HG03064 (cell line): ENCODE results near the gene NTN3.
"Not testable (repeated sequence)": the region's sequence is repeated elsewhere in the genome, so short reads cannot be mapped to it uniquely, and the experiment has no call there.

ENCODE experiments used
- ATAC-seq: cut with Tn5 transposase; IDR thresholded peaks from one replicate; pipeline ENCODE4 v1.9.1; 2021; ENCODE audit warnings: low read depth; ENCODE audit not compliant: unreplicated experiment

NTN3 gene

GRCh38 chr16:2471016-2471652 is at the start of gene NTN3:
NTN3 (plus strand) TSS chr16:2471297; CDS start chr16:2471702, 405 bp downstream.
- no peak for ATAC-seq

DNA sequence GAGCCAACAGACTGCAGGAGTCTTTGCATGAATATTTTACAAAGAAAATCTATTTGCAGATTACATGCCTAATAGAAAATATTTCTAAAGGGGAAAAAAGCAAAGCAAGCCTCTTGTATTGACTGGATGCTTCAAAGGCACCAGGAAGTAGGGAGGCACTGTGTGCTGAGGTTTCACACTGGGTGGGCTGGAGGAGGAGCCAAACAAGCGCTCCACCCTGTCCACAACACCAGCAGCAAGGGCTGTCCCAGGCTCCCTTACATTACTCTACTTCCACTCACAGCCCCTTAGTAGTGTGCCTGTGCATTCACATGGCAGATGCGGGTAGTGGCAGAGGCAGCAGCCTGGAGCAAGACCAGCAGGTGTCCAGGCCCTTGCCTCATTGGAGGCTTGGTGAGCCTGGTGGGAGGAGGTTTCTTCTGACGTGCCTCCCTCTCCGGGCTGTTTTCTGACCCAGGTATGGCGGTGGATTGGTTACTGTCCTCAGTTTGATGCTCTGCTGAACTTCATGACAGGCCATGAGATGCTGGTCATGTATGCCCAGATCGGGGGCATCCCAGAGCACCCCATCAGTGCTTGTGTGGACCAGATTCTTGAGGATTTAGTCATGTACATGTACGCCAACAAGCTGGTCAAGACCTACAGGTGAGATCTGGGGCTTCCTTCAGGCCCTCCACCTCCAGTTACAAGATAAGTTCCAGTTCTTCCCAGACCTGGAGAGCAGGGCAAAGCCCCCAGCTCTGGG is 48.8 kb upstream of the NTN3 start:
- no peak for ATAC-seq

DNA sequence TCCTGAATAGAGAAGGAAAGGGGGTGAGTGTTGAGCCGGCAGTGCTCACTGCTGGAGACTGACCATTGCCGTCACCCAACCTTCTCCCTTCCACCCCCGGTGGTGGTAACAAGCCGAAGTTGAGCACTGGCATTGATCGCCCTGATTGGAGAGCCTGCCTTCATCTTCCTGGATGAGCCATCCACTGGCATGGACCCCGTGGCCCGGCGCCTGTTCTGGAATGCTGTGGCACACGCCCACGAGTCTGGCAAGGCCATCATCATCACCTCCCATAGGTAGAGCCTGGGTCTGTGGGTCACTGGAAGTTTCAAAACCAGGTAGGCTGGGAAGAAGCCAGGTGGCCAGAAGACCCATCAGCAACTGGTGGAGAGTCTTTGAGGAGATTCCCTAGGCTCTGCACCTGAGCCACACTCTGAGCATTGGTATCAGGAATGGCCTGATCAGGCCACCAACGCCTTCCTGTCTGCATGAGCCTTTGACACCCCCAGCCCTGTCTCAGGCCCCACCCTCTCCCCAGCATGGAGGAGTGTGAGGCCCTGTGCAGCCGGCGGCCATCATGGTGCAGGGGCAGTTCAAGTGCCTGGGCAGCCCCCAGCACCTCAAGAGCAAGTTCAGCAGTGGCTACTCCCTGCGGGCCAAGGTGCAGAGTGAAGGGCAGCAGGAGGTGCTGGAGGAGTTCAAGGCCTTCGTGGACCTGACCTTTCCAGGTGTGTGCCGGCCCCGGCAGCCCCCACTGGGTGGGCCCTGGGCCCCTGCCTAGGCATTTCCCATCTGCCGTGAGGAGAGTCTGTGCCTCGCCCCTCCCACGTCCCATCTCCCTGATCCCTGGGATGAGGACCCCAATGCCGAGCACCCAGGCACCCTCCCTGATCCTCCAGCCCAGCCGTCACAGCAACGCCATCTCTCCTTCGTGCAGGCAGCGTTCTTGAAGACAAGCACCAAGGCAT is 46.8 kb upstream of the NTN3 start:
- ATAC-seq: no peak

GRCh38 chr16:2425008-2425518 is 46.0 kb upstream of the NTN3 start:
- ATAC-seq: no peak

DNA sequence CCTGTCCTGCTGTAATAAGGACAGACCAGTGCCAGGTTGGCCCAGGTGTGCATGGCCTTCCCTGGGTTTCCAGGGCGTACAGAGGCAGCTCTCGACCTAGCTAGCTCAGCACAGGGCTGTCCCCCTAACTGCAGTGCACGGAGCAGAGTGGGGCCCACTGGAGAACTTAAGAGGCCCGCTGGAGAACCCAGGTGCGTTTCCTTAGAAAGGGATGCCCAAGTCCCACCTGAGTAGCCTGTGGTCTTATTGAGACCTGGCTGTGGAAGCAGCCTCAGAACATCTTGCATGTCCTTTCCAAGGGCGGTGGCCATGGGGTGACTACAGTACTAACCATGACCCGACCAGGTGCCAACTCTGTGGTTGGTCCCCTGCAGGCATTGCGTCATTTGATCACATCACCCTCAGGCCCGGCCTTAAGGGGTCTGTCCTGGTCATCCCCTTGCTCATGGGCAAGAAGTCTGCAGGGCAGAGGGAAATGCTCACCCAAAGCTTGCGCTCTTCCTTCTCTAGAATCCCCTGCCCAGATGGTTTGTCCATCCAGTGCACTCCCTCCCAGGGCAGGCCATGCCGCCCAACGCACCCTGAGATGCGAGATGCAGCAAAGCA is 45.2 kb upstream of the NTN3 start:
- ATAC-seq: no peak

- ATAC-seq: no peak
Observed at GRCh38 chr16:2426941-2427361, 44.1 kb upstream of the NTN3 start.

GRCh38 chr16:2427526-2427925 is 43.6 kb upstream of the NTN3 start:
- no peak for ATAC-seq

DNA sequence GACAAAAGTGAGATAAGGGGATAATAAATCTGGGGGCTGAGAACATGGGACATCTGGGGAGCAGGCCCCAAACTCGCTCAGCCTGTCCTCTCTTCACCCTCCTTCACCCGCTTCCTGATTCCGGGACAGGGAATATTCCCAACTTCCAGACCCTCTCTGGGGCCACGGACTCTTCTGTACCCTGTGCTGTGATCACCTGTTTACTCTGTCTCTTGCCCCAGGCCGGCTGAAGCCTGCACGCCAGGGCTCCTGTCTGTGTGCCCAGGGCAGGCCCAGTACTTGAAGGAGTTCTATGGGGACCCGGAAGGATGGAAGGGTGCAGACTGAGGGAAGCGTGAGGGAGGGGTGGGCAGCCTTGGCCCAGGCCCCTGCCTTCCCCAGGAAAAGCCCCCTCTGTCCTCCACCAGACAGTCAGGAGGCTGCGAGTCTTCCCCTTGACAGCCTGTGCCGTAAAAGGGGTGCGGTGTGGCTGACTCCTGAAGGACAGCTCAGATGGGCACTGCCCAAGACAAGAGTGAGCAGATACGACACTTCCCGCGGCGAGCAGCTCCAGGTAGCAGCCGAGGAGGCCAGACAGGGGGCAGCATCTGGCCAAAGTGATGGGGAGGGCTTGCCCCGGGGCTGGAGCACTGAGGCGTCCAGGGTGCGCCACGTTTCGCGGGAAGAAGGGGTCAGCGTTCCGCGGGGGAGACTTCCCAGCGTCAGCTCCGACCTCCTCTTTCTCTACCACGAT is 42.9 kb upstream of the NTN3 start:
- ATAC-seq: no peak

DNA sequence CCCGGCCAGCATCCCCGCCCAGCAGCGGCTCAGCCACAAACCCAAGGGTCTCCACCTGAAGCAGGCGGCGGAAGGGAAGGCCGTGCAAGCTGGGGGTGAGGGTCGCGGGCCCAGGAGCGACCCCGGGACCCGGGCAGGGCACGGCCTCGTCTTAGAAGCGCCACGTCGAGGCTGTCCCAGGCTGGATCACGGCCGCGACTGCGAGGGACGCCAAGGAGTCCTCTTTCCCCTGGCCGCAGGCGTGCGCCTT is 42.4 kb upstream of the NTN3 start:
- no peak for ATAC-seq

GRCh38 chr16:2429034-2429770 is 41.9 kb upstream of the NTN3 start, which contains the start of gene CCNF:
CCNF (plus strand) TSS chr16:2429447; CDS start chr16:2429482, 35 bp downstream.
- ATAC-seq: peak; percentile 63

- ATAC-seq: no peak
Observed at GRCh38 chr16:2429771-2430663, 41.1 kb upstream of the NTN3 start.

GRCh38 chr16:2432286-2432685 is 38.8 kb upstream of the NTN3 start:
- no peak for ATAC-seq

DNA sequence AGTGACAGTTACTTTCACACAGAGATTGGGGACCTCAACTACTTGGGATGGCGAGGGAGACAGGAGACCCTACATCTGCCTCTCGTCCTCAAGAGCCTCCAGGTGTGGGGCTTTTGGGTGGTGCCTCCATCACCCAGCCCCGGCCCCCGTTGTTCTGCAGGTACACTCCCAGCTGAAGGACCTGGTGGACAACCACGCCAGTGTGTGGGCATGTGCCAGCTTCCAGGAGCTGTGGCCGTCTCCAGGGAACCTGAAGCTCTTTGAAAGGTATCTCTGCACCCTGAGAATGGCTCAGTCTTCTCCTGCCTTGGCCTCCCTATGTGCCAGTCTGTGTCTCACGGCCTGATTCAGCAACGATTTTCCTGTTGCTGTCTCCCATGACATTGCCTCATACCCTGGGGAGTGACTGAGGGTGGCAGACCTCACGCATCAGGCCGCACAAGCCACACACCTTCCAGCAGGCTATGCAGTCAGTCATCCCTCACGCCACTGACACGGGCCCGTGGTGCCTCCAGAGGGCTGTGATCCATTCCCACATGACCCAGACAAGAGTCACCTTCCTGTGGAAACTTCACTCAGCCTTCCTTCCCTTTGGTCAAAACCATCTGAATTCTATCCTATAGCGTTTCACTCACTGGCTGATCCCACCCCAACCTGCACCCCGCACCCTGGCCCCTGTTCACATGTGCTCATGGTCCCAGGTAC is 38.1 kb upstream of the NTN3 start:
- no peak for ATAC-seq

- ATAC-seq: not testable (repeated sequence)
Observed at GRCh38 chr16:2435236-2435635, 35.9 kb upstream of the NTN3 start.

GRCh38 chr16:2436110-2436509 is 35.0 kb upstream of the NTN3 start:
- no peak for ATAC-seq

GRCh38 chr16:2437032-2437790 is 33.9 kb upstream of the NTN3 start:
- no peak for ATAC-seq

DNA sequence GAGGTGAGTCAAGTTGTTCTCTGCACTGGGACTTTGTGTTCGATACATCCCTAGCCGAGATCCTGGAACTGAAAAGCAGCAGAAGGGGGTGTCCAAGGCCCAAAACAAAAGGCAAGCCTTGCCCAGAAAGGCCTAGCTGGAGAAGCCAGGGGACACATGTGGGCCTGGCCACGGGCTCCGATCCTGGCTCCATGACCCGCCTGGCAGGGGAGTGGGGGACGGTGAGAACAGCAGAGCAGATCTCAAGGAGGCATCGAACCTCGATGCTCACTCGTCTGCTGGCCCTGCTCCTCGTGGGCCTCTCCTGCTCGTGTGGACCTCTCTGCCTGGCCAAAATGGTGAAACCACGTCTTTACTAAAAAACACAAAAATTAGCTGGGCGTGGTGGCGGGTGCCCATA is 33.0 kb upstream of the NTN3 start:
- ATAC-seq: no peak
